B cell (primary cell): ENCODE results near the gene SIGLEC7. TPM values are rescaled to one million over a fixed set of nuclear protein-coding genes. Genes with fewer than 3 reads are reported as not detected.

Experiments used
- ATAC-seq: fragments of 200-7000 bp; cut with Tn5 transposase; one replicate; pipeline ENCODE4 v1.10.0; 2021; ENCODE audit warnings: low read depth, mild to moderate bottlenecking, moderate number of reproducible peaks, moderate library complexity
- CTCF ChIA-PET: fragments of 350-600 bp; sonication (Branson Sonifier 250); formaldehyde crosslinking; loops from one replicate; lab custom pipeline; 2021; ENCODE audit warnings: antibody characterized with exemption, inconsistent platforms; lab: Charles Lee
- POLR2A ChIA-PET: fragments of 350-600 bp; sonication (Branson Sonifier 250); formaldehyde crosslinking; loops from one replicate; lab custom pipeline; 2021; ENCODE audit warnings: antibody characterized with exemption; lab: Charles Lee
- DNase-seq: peaks from one replicate; pipeline ENCODE4 v3.0.0; 2013
- H2AFZ ChIP-seq: 2 replicates; pipeline ENCODE4 v1.6.1; 2012; ENCODE audit warnings: mild to moderate bottlenecking, low read depth, low read length; ENCODE audit not compliant: insufficient read depth, poor library complexity, severe bottlenecking
- H3K27ac ChIP-seq, 2 donors: 1 replicate in 1 of 2; 2 replicates in 1 of 2; pipeline ENCODE4 v1.5.1; 2012 to 2013; ENCODE audit warnings: low read length in 2 of 2, mild to moderate bottlenecking in 2 of 2, moderate library complexity in 1 of 2
- H3K27me3 ChIP-seq, 4 experiments: fragments of 200-600 bp in 1 of 4; sonication (generic) in 1 of 4; replicated peaks in 1 of 4; 1 replicate in 2 of 4; 2 replicates in 2 of 4; pipeline versions ENCODE4 v1.6.1 to v1.7.0; 2013 to 2016; ENCODE audit warnings: low read length in 3 of 4, mild to moderate bottlenecking in 2 of 4, mixed read lengths in 1 of 4, moderate library complexity in 1 of 4; ENCODE audit not compliant: insufficient read depth in 4 of 4, control insufficient read depth in 3 of 4; ENCODE audit errors: control extremely low read depth in 1 of 4
- H3K36me3 ChIP-seq, 2 experiments: replicated peaks in 1 of 2; 1 replicate in 1 of 2; 2 replicates in 1 of 2; pipeline versions ENCODE4 v1.6.1 to v1.7.1; 2013; ENCODE audit warnings: low read length in 1 of 2; ENCODE audit not compliant: insufficient read depth in 2 of 2, control insufficient read depth in 1 of 2; ENCODE audit errors: control extremely low read depth in 1 of 2, extremely low read depth in 1 of 2
- H3K4me1 ChIP-seq, 2 donors: fragments of 200-600 bp in 1 of 2; sonication (generic) in 1 of 2; 1 replicate in 1 of 2; 2 replicates in 1 of 2; pipeline versions ENCODE4 v1.5.1 to v1.6.1; 2013 to 2017; ENCODE audit warnings: low read length in 2 of 2; ENCODE audit not compliant: control insufficient read depth in 2 of 2, insufficient read depth in 2 of 2
- H3K4me2 ChIP-seq: replicated peaks from 2 replicates; pipeline ENCODE3; 2012; ENCODE audit warnings: mild to moderate bottlenecking, low read depth, low read length; ENCODE audit not compliant: poor library complexity, severe bottlenecking
- H3K4me3 ChIP-seq, 5 experiments: fragments of 200-600 bp in 1 of 5; sonication (generic) in 1 of 5; 1 replicate in 3 of 5; 2 replicates in 2 of 5; pipeline versions ENCODE4 v1.5.1 to v1.7.0; 2011 to 2016; ENCODE audit warnings: low read length in 4 of 5, mild to moderate bottlenecking in 4 of 5, low read depth in 2 of 5, control low read depth in 1 of 5, moderate library complexity in 1 of 5; ENCODE audit not compliant: insufficient read depth in 1 of 5; ENCODE audit errors: control extremely low read depth in 1 of 5, extremely low read depth in 1 of 5
- H3K79me2 ChIP-seq: fragments of 200-600 bp; sonication (generic); one replicate; pipeline ENCODE4 v1.6.0; 2016; ENCODE audit warnings: low read length; ENCODE audit not compliant: control insufficient read depth, insufficient read depth
- H3K9ac ChIP-seq: fragments of 200-600 bp; sonication (generic); 2 replicates; pipeline ENCODE4 v1.6.1; 2017; ENCODE audit warnings: mild to moderate bottlenecking, low read length, moderate library complexity
- H3K9me3 ChIP-seq, 3 donors: one replicate each; pipeline versions ENCODE4 v1.6.1 to v1.7.1; 2013; ENCODE audit warnings: low read length in 2 of 3; ENCODE audit not compliant: control insufficient read depth in 2 of 3, insufficient read depth in 1 of 3; ENCODE audit errors: control extremely low read depth in 1 of 3
- H4K20me1 ChIP-seq: 2 replicates; pipeline ENCODE4 v1.6.0; 2012; ENCODE audit warnings: mild to moderate bottlenecking, low read length; ENCODE audit not compliant: insufficient read depth, control insufficient read depth, poor library complexity, severe bottlenecking
- H3K27ac Mint-ChIP-seq: one replicate; pipeline ENCODE4 v1.8.0; 2021; ENCODE audit warnings: mixed read lengths
- H3K27me3 Mint-ChIP-seq: one replicate; pipeline ENCODE4 v1.8.0; 2021; ENCODE audit warnings: mixed read lengths
- H3K4me1 Mint-ChIP-seq: one replicate; pipeline ENCODE4 v1.8.0; 2021; ENCODE audit warnings: mixed read lengths
- H3K4me3 Mint-ChIP-seq: one replicate; pipeline ENCODE4 v1.8.0; 2021; ENCODE audit warnings: mixed read lengths
- H3K9me3 Mint-ChIP-seq: one replicate; pipeline ENCODE4 v1.8.0; 2022; ENCODE audit warnings: mixed read lengths; ENCODE audit not compliant: insufficient read depth
- EZH2 ChIP-seq: IDR thresholded peaks from 2 replicates; pipeline ENCODE4 v1.6.1; 2012; ENCODE audit warnings: borderline replicate concordance, low read depth, mild to moderate bottlenecking, moderate library complexity, low read length; ENCODE audit not compliant: insufficient read depth, poor library complexity, severe bottlenecking
- WGBS: methylation state at CpG from one replicate; pipeline ENCODE4 v1.1.5; 2013; ENCODE audit warnings: missing lambda C conversion rate; ENCODE audit not compliant: insufficient coverage; 5-methylcytosine and 5-hydroxymethylcytosine counted together
- intact Hi-C: fragments of 100-400 bp; cut with micrococcal nuclease; formaldehyde crosslinking; loops from one replicate; pipeline ENCODE4 v1.10.0; 2022
- polyA plus RNA-seq: library from polyadenylated mRNA; depleted of rRNA; stranded (reverse); fragments of >200 nt; gene quantifications from 2 replicates; pipeline ENCODE4 v1.2.3, GENCODE V29; 2012
- total RNA-seq, 2 donors: library from RNA; stranded (reverse); fragments of 120-200 nt in 1 of 2; gene quantifications; 1 replicate in 1 of 2; 2 replicates in 1 of 2; pipeline versions ENCODE4 v1.2.3 to v1.2.4, GENCODE V29; 2013 to 2022
- TF ChIP-seq, protein P1 (sequence below): fragments of 200-600 bp; IDR thresholded peaks from one replicate; pipeline ENCODE4 v1.8.0; 2022; ENCODE audit warnings: antibody characterized with exemption, mild to moderate bottlenecking

SIGLEC7 gene
- total and polyA plus RNA-seq, 2 donors (not counting 1 experiment from before 2014, with no cell fraction given): 0.52 TPM; not detected in 1

DNA sequence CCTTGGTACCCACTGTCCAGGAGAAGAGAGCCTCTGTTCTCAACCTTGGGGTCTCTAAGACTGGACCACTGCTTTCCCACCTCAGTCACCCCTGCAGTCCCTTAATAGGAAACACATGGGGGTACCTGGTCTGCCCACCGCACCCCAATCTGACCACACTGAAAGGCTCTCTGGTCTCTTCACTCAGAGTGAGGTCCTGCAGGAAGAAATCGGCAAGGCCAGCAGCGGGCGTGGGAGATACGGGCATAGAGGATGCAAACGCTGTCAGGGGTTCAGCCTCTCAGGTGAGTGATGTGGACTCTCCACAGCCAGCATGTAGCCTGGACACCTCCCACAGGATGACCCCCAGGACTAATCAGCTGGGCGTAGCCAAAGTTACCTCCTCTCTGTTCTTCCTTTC, 13.9 kb upstream of the SIGLEC7 start:
- ATAC-seq (no peak), DNase-seq (no peak)
- Histone ChIP-seq H2AFZ (no peak overlapping the region), H3K27ac (no peak overlapping the region), H3K9me3 (peaks cover 0 to 4% (median 0%) of the 10 kb centered on the region in 3 donors), H4K20me1 (no peaks in the 10 kb centered on the region), H3K79me2 (no peaks in the 10 kb centered on the region), H3K4me1 (peaks cover 7 to 11% of the 10 kb centered on the region in 2 donors), H3K4me3 (no peak overlapping the region), H3K27me3 (peaks cover 0 to 27% (median 3%) of the 10 kb centered on the region in 4 experiments), H3K9ac (no peak overlapping the region), H3K4me2 (no peak overlapping the region), H3K36me3 (no peaks in the 10 kb centered on the region)
- no peak overlapping the region for H3K4me3 Mint-ChIP-seq
- no peak overlapping the region for H3K27ac Mint-ChIP-seq
- H3K27me3 Mint-ChIP-seq: peaks cover 40% of the 10 kb centered on the region
- TF ChIP-seq, protein P1, sequence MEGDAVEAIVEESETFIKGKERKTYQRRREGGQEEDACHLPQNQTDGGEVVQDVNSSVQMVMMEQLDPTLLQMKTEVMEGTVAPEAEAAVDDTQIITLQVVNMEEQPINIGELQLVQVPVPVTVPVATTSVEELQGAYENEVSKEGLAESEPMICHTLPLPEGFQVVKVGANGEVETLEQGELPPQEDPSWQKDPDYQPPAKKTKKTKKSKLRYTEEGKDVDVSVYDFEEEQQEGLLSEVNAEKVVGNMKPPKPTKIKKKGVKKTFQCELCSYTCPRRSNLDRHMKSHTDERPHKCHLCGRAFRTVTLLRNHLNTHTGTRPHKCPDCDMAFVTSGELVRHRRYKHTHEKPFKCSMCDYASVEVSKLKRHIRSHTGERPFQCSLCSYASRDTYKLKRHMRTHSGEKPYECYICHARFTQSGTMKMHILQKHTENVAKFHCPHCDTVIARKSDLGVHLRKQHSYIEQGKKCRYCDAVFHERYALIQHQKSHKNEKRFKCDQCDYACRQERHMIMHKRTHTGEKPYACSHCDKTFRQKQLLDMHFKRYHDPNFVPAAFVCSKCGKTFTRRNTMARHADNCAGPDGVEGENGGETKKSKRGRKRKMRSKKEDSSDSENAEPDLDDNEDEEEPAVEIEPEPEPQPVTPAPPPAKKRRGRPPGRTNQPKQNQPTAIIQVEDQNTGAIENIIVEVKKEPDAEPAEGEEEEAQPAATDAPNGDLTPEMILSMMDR: no peak
- TF ChIP-seq EZH2: no peak
- intact Hi-C loops: no loop called here
- 100% methylated on average over 3 of the region's 7 CpGs for WGBS
- CTCF ChIA-PET: no interaction called here
- no peaks in the 10 kb centered on the region for H3K9me3 Mint-ChIP-seq
- POLR2A ChIA-PET: no interaction called here
- H3K4me1 Mint-ChIP-seq: peaks cover 12% of the 10 kb centered on the region

DNA sequence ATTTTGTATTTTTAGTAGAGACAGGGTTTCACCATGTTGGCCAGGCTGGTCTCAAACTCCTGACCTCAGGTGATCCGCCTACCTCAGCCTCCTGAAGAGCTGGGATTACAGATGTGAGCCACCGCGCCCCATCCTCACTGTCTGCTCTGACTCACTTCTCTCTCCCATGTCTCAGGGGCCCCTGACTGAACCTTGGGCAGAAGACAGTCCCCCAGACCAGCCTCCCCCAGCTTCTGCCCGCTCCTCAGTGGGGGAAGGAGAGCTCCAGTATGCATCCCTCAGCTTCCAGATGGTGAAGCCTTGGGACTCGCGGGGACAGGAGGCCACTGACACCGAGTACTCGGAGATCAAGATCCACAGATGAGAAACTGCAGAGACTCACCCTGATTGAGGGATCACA, 12.4 kb upstream of the SIGLEC7 start:
- intact Hi-C loops: no loop called here
- Histone ChIP-seq H3K4me3 (no peak overlapping the region), H3K9ac (no peak overlapping the region), H3K27ac (no peak overlapping the region), H3K27me3 (peaks cover 0 to 27% (median 3%) of the 10 kb centered on the region in 4 experiments), H3K9me3 (peaks cover 0 to 4% (median 0%) of the 10 kb centered on the region in 3 donors), H3K4me1 (no peaks in the 10 kb centered on the region), H2AFZ (no peak overlapping the region), H3K36me3 (no peaks in the 10 kb centered on the region), H3K4me2 (no peak overlapping the region), H3K79me2 (no peaks in the 10 kb centered on the region), H4K20me1 (no peaks in the 10 kb centered on the region)
- H3K9me3 Mint-ChIP-seq: no peaks in the 10 kb centered on the region
- CTCF ChIA-PET: no interaction called here
- no peak overlapping the region for H3K4me3 Mint-ChIP-seq
- ATAC-seq (no peak), DNase-seq (no peak)
- 90% methylated on average over 8 of the region's 8 CpGs for WGBS
- no peak overlapping the region for H3K27ac Mint-ChIP-seq
- no peak for TF ChIP-seq EZH2
- TF ChIP-seq, protein P1: no peak
- peaks cover 39% of the 10 kb centered on the region for H3K27me3 Mint-ChIP-seq
- POLR2A ChIA-PET: no interaction called here
- peaks cover 3% of the 10 kb centered on the region for H3K4me1 Mint-ChIP-seq
